Amniotic stem cell (primary cell): Measurements from ENCODE around the gene ZNF385A.

Experiments
- DNase-seq: peaks from one replicate; lab custom pipeline; 2025; lab: John Stamatoyannopoulos, UW

The ZNF385A gene

GRCh38 chr12:54415221-54415929 lies 30.8 kb upstream of the ZNF385A start:
- no peak for DNase-seq

GRCh38 chr12:54413284-54414190 lies 29.0 kb upstream of the ZNF385A start:
- no peak for DNase-seq

GRCh38 chr12:54412786-54413185 lies 28.3 kb upstream of the ZNF385A start:
- DNase-seq, result no peak

GRCh38 chr12:54412348-54412747 lies 27.8 kb upstream of the ZNF385A start:
- DNase-seq, result no peak

GRCh38 chr12:54411391-54412241 lies 27.1 kb upstream of the ZNF385A start:
- peak; percentile 95 for DNase-seq

GRCh38 chr12:54409267-54409666 lies 24.7 kb upstream of the ZNF385A start:
- DNase-seq, result no peak

GRCh38 chr12:54407183-54407905 lies 22.8 kb upstream of the ZNF385A start:
- DNase-seq, result no peak

GRCh38 chr12:54405573-54405972 lies 21.0 kb upstream of the ZNF385A start:
- no peak for DNase-seq

GRCh38 chr12:54405106-54405505 lies 20.6 kb upstream of the ZNF385A start:
- no peak for DNase-seq

DNA sequence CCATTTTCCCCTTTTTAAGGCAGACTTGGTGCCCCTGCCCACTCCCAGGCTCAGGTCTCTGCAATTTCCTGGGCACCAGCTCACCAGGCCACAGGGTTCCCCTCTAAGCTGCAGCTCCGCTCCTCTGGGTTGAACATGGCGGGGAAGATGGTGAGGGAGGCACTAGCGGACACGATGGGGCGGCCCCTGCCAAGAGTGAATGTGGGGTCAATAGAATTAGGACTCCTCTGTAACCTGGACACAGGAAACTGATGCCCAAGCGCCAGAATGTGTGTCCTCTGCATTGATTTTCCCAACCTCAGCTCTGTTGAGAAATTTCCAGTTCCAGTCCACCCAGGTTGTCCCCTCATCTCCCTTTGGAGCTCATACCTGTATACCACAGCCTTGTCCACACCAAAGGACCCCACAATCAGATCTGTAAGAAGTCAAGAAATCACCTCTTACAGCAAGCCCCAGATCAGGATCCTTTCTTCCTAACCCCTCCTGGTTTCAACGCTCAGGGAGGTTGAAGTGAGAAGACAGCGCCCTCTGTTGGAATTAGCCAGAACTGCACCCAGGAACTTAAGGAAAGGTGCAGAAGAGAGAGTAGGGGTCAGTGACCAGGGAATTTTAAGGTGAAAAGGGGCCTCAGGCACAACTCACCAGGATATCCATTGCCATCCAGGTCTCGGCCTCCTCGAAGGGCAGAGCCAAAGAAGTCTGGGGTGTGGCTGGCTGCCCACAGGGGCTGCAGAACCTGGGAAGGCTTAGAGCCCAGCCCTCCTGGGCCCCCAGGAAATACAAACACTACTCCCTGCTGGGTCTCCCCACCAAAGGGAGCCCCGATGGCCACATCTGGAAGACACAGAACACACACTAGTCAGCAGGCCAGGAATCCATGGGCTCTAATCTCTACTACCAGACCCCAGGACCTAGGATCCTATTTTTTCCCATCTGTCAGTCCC lies 19.8 kb upstream of the ZNF385A start:
- peak; percentile 20 for DNase-seq

- no peak for DNase-seq
These were observed 16.6 kb upstream of the ZNF385A start for GRCh38 chr12:54401119-54401518.

DNA sequence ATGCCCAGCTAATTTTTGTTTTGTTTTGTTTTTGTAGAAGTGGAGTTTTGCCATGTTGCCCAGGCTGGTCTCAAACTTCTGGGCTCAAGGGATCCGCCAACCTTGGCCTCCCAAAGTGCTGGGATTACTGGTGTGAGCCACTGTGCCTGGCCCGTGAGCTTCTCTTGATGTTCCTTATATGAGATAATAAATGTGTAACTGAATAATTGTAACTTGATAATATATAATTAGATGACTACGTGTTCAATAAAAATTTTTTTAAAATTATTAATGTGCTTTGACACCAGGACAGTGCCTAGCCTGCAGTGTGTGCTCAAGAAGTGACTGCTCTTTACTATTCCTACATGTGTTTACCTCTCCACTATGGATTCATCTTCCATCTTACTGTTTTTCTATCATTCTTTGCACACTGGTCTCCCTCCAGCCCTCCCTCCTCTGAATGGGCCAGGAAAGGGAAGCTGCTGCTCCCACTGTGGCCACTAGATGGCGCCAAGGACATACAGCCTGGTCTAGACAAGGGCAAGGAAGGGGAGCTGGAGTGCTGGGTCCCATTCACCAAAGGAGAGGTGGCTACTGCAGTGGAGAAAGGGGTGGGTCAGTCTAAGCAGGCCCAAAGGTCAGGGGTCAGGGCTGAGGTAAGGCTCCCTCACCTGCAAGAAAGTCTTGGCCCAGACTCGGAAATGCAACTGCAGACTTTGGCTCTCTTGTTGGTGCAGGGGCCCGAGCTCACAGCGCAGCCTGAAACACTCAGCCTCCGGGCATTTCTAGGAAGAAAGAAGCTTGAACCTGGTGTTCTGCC lies 14.7 kb upstream of the ZNF385A start:
- DNase-seq, result peak; percentile 42

DNA sequence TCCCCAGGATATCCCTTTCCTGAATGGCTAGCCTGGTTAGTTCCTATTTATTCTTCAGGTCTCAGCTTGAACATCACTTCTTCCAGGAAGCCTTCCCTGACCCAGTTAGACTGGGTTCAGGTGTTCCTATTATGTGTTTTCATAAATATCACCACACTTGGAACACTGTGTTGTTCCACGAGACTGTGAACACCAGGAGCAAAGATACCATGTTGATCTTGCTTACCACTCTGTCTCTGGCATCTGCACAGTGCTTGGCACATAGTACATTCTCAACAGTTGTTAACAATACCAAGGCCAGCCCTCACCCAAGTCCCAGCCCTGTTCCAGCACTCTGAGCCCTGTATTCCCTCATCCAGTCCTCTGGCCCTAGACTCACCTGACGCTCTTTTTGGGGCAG lies 13.7 kb upstream of the ZNF385A start:
- DNase-seq, result no peak

GRCh38 chr12:54397157-54397556 lies 12.6 kb upstream of the ZNF385A start:
- DNase-seq, result no peak

DNA sequence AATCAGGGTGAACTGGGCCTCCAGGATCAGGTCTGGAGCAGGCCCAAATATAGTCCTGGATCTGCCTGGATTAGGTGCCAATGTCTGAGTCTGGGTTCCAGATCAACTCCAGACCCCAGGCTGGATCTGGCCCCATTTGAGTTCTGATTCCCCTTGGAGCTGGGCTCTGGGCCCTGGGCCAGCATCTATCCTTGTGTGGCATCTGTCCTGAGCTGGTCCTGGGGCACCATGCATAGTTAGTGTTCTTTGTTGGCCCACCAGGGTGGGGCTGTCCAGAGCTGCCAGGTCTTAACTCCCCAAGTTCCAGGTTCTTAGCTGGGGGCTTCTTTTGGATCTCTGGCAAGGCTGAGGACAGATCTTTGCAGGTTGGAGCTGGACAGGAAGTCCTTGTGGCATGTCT lies 11.0 kb upstream of the ZNF385A start:
- DNase-seq, result no peak

- no peak for DNase-seq
These were observed 10.5 kb upstream of the ZNF385A start for GRCh38 chr12:54394986-54395385.

- no peak for DNase-seq
These were observed 9.8 kb upstream of the ZNF385A start for GRCh38 chr12:54394281-54394719.

GRCh38 chr12:54393743-54394142 lies 9.2 kb upstream of the ZNF385A start:
- no peak for DNase-seq

DNA sequence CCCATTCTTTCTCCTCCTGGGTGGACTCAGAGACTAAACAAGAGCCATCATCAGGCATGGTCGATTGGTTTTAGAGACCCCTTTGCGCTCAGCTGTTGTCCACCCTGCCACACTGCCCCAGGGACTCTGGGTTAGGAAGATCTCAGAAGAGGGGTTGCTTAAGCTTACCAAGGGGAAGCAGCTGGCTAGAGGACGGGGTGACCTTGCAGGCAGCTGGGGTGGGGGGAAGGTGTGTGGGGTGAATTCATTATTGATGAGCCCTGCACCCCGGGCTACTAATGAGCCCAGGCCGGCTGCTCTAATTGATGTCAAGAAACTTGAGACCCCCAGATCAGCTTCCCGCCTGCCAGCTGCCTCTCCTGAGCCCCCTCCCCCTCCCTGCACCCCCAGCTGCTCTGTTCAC lies 8.7 kb upstream of the ZNF385A start:
- no peak for DNase-seq
